Stimulated activated CD4-positive, alpha-beta T cell treated with anti-CD3 and anti-CD28 coated beads, Interleukin-15, amount 100 ng/mL, for 24 hours (primary cell): Measurements from ENCODE around the gene CEP57.
"Not testable (repeated sequence)": the region's sequence is repeated elsewhere in the genome, so short reads cannot be mapped to it uniquely, and the experiment has no call there.

Experiments
- DNase-seq: peaks from one replicate; pipeline ENCODE4 v3.0.0-alpha.2; 2020

CEP57 gene

DNA sequence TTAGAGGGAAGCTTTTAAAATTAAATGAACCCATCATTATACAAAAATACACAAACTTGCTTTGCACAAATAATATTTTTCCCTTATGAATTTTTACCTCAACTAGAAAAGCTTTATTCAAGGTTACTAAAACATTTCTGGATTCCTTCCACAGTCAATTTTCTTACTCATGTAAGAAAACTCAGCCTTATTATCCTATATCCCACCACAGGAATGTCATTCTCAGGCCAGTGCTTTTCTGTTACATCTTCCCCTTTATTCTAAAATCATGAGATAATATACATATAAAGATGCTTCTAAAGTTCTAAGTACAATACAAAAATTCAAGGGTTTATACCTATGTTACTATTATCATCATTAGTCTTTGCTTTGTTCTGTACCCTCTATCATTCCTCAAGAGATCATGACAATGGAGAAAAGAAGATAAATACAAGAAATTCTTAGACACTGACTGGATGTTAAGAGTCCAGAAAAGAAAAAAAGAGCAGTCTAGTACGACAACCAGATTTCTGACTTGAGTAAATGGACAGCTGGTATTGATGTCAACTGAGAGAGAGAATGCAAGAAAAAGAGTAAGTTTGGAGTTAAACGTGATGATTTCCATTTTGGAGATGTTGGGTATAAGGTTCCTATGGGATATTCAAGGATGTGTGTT, 73.3 kb downstream of the CEP57 start:
- no peak for DNase-seq

DNA sequence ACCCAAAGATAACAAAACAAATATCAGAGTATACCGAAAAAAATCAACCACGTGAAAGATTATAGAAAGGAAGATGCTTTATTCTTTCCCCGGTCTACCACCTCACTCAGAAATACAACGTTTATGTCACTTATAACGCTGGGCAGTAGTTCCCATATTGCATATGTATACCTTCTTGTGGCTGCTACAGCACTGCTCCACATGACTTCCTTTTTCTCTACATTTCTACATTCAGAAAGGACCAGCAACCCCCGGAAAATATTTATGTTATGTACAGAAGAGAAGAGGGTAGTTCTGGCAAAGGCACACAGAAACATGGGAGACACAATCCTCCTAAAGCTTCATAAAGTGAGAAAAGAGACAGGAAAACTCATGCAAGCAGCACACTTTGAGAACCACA, 76.8 kb downstream of the CEP57 start:
- DNase-seq = no peak

DNA sequence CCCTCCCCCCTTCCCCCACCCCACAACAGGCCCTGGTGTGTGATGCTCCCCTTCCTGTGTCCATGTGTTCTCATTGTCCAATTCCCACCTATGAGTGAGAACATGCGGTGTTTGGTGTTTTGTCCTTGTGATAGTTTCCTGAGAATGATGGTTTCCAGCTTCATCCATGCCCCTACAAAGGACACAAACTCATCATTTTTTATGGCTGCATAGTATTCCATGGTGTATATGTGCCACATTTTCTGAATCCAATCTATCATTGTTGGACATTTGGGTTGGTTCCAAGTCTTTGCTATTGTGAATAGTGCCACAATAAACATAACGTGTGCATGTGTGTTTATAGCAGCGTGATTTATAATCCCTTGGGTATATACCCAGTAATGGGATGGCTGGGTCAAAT, 80.6 kb downstream of the CEP57 start:
- DNase-seq = not testable (repeated sequence)

DNA sequence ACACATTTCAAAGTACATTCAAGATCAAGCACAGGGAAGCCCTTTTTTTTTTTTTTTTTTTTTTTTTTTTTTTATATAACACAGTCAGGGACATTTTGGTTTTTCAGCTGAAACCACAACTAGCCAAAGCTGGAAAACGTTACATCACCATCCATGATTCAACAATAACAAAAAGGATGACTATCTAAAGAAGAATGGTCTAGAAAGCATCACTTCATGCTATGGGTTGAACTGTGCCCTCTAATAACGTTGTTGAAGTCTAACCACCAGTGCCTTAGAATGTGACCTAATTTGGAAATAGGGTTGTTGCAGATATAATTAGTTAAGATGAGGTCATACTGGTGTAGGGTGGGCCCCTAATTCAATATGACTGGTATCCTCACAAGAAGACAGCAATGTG, 87.0 kb downstream of the CEP57 start:
- DNase-seq = no peak
